BJ (cell line): Measurements from ENCODE around the gene FRMD5. TPM values are rescaled to one million over a fixed set of nuclear protein-coding genes. Genes with fewer than 3 reads are reported as not detected.

Experiments
- CTCF ChIA-PET: fragments of 350-600 bp; formaldehyde crosslinking; extraction: SDS; loops from one replicate; lab custom pipeline; 2021; ENCODE audit warnings: antibody characterized with exemption, inconsistent platforms; lab: Yijun Ruan, JAX
- POLR2A ChIA-PET: fragments of 300-600 bp; sonication (Branson Sonifier 250); formaldehyde crosslinking; extraction: SDS; loops from one replicate; lab custom pipeline; 2021; ENCODE audit warnings: antibody characterized with exemption; lab: Charles Lee
- DNase-seq: peaks from one replicate; pipeline ENCODE4 v3.0.0-alpha.2; 2011; ENCODE audit warnings: low read depth
- H3K27me3 ChIP-seq: 2 replicates; pipeline ENCODE4 v1.6.0; 2011; ENCODE audit warnings: low read length; ENCODE audit not compliant: control insufficient read depth, insufficient read depth
- H3K36me3 ChIP-seq: 2 replicates; pipeline ENCODE4 v1.5.1; 2011; ENCODE audit warnings: low read length; ENCODE audit not compliant: control insufficient read depth, insufficient read depth
- H3K4me3 ChIP-seq: 2 replicates; pipeline ENCODE4 v1.5.1; 2011; ENCODE audit warnings: low read depth, mild to moderate bottlenecking, control low read depth, low read length
- CTCF ChIP-seq: IDR thresholded peaks from 2 replicates; pipeline ENCODE4 v1.5.1; 2011; ENCODE audit warnings: low read depth, mild to moderate bottlenecking, control low read depth, inconsistent platforms, low read length, moderate library complexity; ENCODE audit not compliant: insufficient read depth
- polyA plus RNA-seq: library from polyadenylated mRNA; depleted of rRNA; stranded (reverse); fragments of >200 nt; gene quantifications from 2 replicates; pipeline ENCODE4 v1.2.3, GENCODE V29; 2011

The FRMD5 gene
- polyA plus RNA-seq, 1 experiment: 0.96 TPM

- no peak for TF ChIP-seq CTCF
- H3K36me3 ChIP-seq: no peaks in the 10 kb centered on the region
- ChIA-PET CTCF (interaction anchor here (0.9 to 5.1 kb wide), 7 partner anchors 10 to 160 kb away, joined by 3 to 88 read pairs (median 3); no protein-coding TSS in a partner anchor), POLR2A (no interaction called here)
- DNase-seq: no peak
- no peak overlapping the region for H3K4me3 ChIP-seq
- no peaks in the 10 kb centered on the region for H3K27me3 ChIP-seq
These were observed 130.4 kb downstream of the FRMD5 start for GRCh38 chr15:44064706-44065105.

DNA sequence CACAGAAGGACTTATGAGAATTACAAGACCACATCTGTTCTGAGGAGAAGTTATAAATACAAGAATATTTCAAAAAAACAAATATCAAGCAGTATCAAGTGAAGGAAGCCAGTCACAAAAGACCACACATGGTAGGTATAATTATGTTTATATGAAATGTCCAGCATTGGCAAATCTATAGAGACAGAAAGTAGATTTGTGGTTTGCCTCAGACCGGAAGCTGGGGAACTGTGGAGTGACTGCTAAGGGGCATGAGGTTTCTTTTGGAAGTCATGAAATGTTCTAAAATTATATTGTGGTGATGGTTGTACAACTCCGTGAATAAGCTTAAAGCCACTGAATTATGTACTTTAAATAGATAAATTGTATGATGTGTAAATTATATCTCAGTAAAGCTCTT lies 136.9 kb downstream of the FRMD5 start:
- no peak for DNase-seq
- CTCF ChIA-PET: interaction anchor here (1.8 to 1.9 kb wide), 2 partner anchors 154 to 155 kb away, joined by 4 to 8 read pairs; no protein-coding TSS in a partner anchor
- no peak for TF ChIP-seq CTCF

GRCh38 chr15:44045661-44046060 lies 149.4 kb downstream of the FRMD5 start:
- CTCF ChIA-PET: interaction anchor here (0.7 kb wide), 1 partner anchor 77 kb away, joined by 3 read pairs; no protein-coding TSS in a partner anchor

More for the DNA sequence above, 136.9 kb downstream of the FRMD5 start:
- POLR2A ChIA-PET: no interaction called here
- H3K4me3 ChIP-seq: no peak overlapping the region
- no peaks in the 10 kb centered on the region for H3K27me3 ChIP-seq
- H3K36me3 ChIP-seq: no peaks in the 10 kb centered on the region

DNA sequence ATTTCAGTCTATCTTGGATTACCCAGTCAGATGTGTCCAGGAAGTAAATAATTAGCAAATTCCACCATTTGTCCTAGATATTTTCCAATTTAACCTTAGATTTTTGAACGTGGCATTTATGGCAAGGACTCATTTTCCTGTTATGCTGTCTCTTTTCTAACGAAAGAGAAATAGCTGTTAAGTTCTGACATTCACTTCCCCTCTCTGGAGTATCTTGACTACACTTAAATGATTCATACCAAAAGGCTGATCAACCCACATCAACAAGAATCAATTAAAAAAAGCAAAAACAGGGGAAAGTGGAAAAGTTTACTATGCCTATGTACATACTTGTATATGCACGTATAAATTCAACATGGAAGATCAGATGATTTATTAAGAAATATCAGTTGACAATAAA lies 149.9 kb downstream of the FRMD5 start:
- POLR2A ChIA-PET: no interaction called here
- no peak for TF ChIP-seq CTCF

More at GRCh38 chr15:44045661-44046060, 149.4 kb downstream of the FRMD5 start:
- Histone ChIP-seq H3K36me3 (no peaks in the 10 kb centered on the region), H3K4me3 (no peak overlapping the region), H3K27me3 (no peaks in the 10 kb centered on the region)
- TF ChIP-seq CTCF: no peak
- no peak for DNase-seq
- POLR2A ChIA-PET: no interaction called here

GRCh38 chr15:44038755-44039191 lies 156.3 kb downstream of the FRMD5 start:
- H3K4me3 ChIP-seq: no peak overlapping the region
- ChIA-PET POLR2A (no interaction called here), CTCF (interaction anchor here (0.7 to 1.6 kb wide), 4 partner anchors 27 to 169 kb away, joined by 3 to 8 read pairs (median 3); no protein-coding TSS in a partner anchor)
- H3K36me3 ChIP-seq: no peaks in the 10 kb centered on the region
- no peaks in the 10 kb centered on the region for H3K27me3 ChIP-seq
- no peak for DNase-seq
- TF ChIP-seq CTCF: no peak

More for the DNA sequence above, 149.9 kb downstream of the FRMD5 start:
- Histone ChIP-seq H3K36me3 (no peaks in the 10 kb centered on the region), H3K4me3 (no peak overlapping the region), H3K27me3 (no peaks in the 10 kb centered on the region)
- no peak for DNase-seq
- CTCF ChIA-PET: interaction anchor here (0.7 kb wide), 1 partner anchor 77 kb away, joined by 3 read pairs; no protein-coding TSS in a partner anchor
